Trophoblast cell (in vitro differentiated cells and primary cell): ENCODE results near the gene IFT80.
A peak's percentile ranks its signal among the peaks of the same experiment; 100 is the strongest.

Source experiments
- DNase-seq, 2 donors: peaks; one replicate each; pipeline ENCODE4 v3.0.0-alpha.2; 2016
- H2AFZ ChIP-seq: 2 replicates; pipeline ENCODE4 v1.6.1; 2013; ENCODE audit warnings: low read length, moderate library complexity, mild to moderate bottlenecking; ENCODE audit not compliant: insufficient read depth, poor library complexity
- H2AK5ac ChIP-seq: 2 replicates; pipeline ENCODE4 v1.6.1; 2013; ENCODE audit warnings: mild to moderate bottlenecking, low read length
- H2BK120ac ChIP-seq: 2 replicates; pipeline ENCODE4 v1.6.1; 2013; ENCODE audit warnings: low read length, mild to moderate bottlenecking, moderate library complexity; ENCODE audit not compliant: insufficient read depth, poor library complexity
- H2BK12ac ChIP-seq: 2 replicates; pipeline ENCODE4 v1.6.1; 2013; ENCODE audit warnings: mild to moderate bottlenecking, low read length, moderate library complexity
- H2BK5ac ChIP-seq: 2 replicates; pipeline ENCODE4 v1.6.1; 2013; ENCODE audit warnings: low read length, low read depth, moderate library complexity, mild to moderate bottlenecking; ENCODE audit not compliant: poor library complexity
- H3K14ac ChIP-seq: 2 replicates; pipeline ENCODE4 v1.6.1; 2013; ENCODE audit warnings: mild to moderate bottlenecking, low read length
- H3K18ac ChIP-seq: 2 replicates; pipeline ENCODE4 v1.6.1; 2013; ENCODE audit warnings: mild to moderate bottlenecking, low read length
- H3K23ac ChIP-seq: 2 replicates; pipeline ENCODE4 v1.6.1; 2013; ENCODE audit warnings: low read length
- H3K27ac ChIP-seq: 2 replicates; pipeline ENCODE4 v1.5.1; 2013; ENCODE audit warnings: low read depth, mild to moderate bottlenecking, inconsistent platforms, low read length, moderate library complexity
- H3K27me3 ChIP-seq: 2 replicates; pipeline ENCODE4 v1.6.1; 2013; ENCODE audit warnings: inconsistent platforms, mild to moderate bottlenecking, low read length, moderate library complexity; ENCODE audit not compliant: insufficient read depth
- H3K36me3 ChIP-seq, 2 experiments: 1 replicate in 1 of 2; 2 replicates in 1 of 2; pipeline ENCODE4 v1.6.1; 2013; ENCODE audit warnings: low read length in 2 of 2, mild to moderate bottlenecking in 2 of 2, moderate library complexity in 1 of 2; ENCODE audit not compliant: insufficient read depth in 2 of 2, control insufficient read depth in 1 of 2
- H3K4ac ChIP-seq: 2 replicates; pipeline ENCODE4 v1.6.1; 2013; ENCODE audit warnings: low read depth, mild to moderate bottlenecking, low read length, moderate library complexity
- H3K4me1 ChIP-seq, 2 experiments: 1 replicate in 1 of 2; 2 replicates in 1 of 2; pipeline ENCODE4 v1.6.1; 2013; ENCODE audit warnings: low read length in 2 of 2, mild to moderate bottlenecking in 2 of 2, moderate library complexity in 1 of 2; ENCODE audit not compliant: insufficient read depth in 2 of 2, control insufficient read depth in 1 of 2
- H3K4me2 ChIP-seq: 2 replicates; pipeline ENCODE4 v1.6.1; 2013; ENCODE audit warnings: inconsistent platforms, mild to moderate bottlenecking, low read length, moderate library complexity
- H3K4me3 ChIP-seq: 2 replicates; pipeline ENCODE4 v1.5.1; 2013; ENCODE audit warnings: mild to moderate bottlenecking, low read depth, low read length, inconsistent platforms
- H3K79me1 ChIP-seq: one replicate; pipeline ENCODE4 v1.6.1; 2013; ENCODE audit warnings: low read length
- H3K79me2 ChIP-seq: 2 replicates; pipeline ENCODE4 v1.6.1; 2013; ENCODE audit warnings: low read length, mild to moderate bottlenecking; ENCODE audit not compliant: control insufficient read depth, insufficient read depth, poor library complexity
- H3K9ac ChIP-seq: 2 replicates; pipeline ENCODE4 v1.6.1; 2013; ENCODE audit warnings: mild to moderate bottlenecking, low read length
- H3K9me3 ChIP-seq: 2 replicates; pipeline ENCODE4 v1.6.1; 2013; ENCODE audit warnings: low read depth, mild to moderate bottlenecking, control low read depth, inconsistent platforms, low read length; ENCODE audit not compliant: insufficient read depth
- H4K12ac ChIP-seq: 2 replicates; pipeline ENCODE4 v1.6.1; 2013; ENCODE audit warnings: low read depth, mild to moderate bottlenecking, low read length, moderate library complexity
- H4K8ac ChIP-seq: 2 replicates; pipeline ENCODE4 v1.6.1; 2013; ENCODE audit warnings: low read depth, mild to moderate bottlenecking, low read length, moderate library complexity
- H4K91ac ChIP-seq: one replicate; pipeline ENCODE4 v1.6.1; 2013; ENCODE audit warnings: low read depth, mild to moderate bottlenecking, low read length, moderate library complexity
- WGBS: extraction: QIAGEN DNeasy Blood & Tissue Kit; methylation state at CpG from one replicate; pipeline ENCODE4 v1.1.7; 2013; ENCODE audit warnings: missing lambda C conversion rate; ENCODE audit not compliant: insufficient read length, insufficient coverage; ENCODE audit errors: extremely low coverage; 5-methylcytosine and 5-hydroxymethylcytosine counted together

Gene IFT80

DNA sequence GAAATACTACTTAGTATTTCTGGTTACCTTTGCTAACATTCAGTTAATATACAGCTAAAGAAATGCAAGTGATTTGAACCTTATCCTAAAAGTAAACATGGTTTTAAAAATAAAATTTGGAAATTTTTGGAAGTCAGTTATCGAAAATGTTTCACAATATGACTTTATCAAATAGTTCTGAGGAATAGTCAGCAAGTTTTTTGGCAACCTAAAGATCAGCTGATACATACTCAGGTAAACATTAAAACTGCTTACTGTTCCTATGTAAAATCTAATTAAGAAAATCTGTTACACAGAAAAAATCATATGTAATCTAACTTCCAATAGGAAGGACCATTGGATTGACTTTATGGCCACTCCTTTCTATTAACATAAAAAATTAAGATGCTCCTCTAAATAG lies 24.1 kb downstream of the IFT80 start:
- no CpG with 5 or more reads among the region's 1 CpG for WGBS
- DNase-seq, result no peak
- no peaks in the 10 kb centered on the region for H3K79me1 ChIP-seq

GRCh38 chr3:160374472-160374871 lies 24.6 kb downstream of the IFT80 start:
- Histone ChIP-seq H3K18ac (no peak overlapping the region), H3K27ac (no peak overlapping the region), H3K9me3 (no peaks in the 10 kb centered on the region), H4K12ac (no peak overlapping the region), H2AFZ (no peak overlapping the region), H4K91ac (no peak overlapping the region), H3K14ac (no peak overlapping the region), H3K79me2 (no peaks in the 10 kb centered on the region), H3K23ac (no peak overlapping the region), H3K4me2 (no peak overlapping the region), H2AK5ac (no peak overlapping the region), H3K36me3 (peaks cover 2% of the 10 kb centered on the region in 2 experiments), H3K27me3 (no peaks in the 10 kb centered on the region), H4K8ac (no peak overlapping the region), H2BK12ac (no peak overlapping the region), H2BK120ac (no peak overlapping the region), H3K4ac (no peak overlapping the region), H2BK5ac (no peak overlapping the region), H3K79me1 (no peaks in the 10 kb centered on the region), H3K4me1 (no peaks in the 10 kb centered on the region), H3K9ac (no peak overlapping the region), H3K4me3 (no peak overlapping the region)
- peak in 1 of 2 donors; percentile 34 for DNase-seq
- no CpG with 5 or more reads among the region's 2 CpGs for WGBS

More for the DNA sequence above, 24.1 kb downstream of the IFT80 start:
- Histone ChIP-seq H2BK5ac (no peak overlapping the region), H3K23ac (no peak overlapping the region), H3K27me3 (no peaks in the 10 kb centered on the region), H2AFZ (no peak overlapping the region), H2BK120ac (no peak overlapping the region), H3K9me3 (no peaks in the 10 kb centered on the region), H4K8ac (no peak overlapping the region), H3K9ac (no peak overlapping the region), H2BK12ac (no peak overlapping the region), H3K79me2 (no peaks in the 10 kb centered on the region), H3K4me3 (no peak overlapping the region), H3K18ac (no peak overlapping the region), H3K4ac (no peak overlapping the region), H3K36me3 (peaks cover 2% of the 10 kb centered on the region in 2 experiments), H3K4me2 (no peak overlapping the region), H4K91ac (no peak overlapping the region), H3K27ac (no peak overlapping the region), H3K14ac (no peak overlapping the region), H2AK5ac (no peak overlapping the region), H3K4me1 (peaks cover under 1% of the 10 kb centered on the region in 2 experiments), H4K12ac (no peak overlapping the region)

DNA sequence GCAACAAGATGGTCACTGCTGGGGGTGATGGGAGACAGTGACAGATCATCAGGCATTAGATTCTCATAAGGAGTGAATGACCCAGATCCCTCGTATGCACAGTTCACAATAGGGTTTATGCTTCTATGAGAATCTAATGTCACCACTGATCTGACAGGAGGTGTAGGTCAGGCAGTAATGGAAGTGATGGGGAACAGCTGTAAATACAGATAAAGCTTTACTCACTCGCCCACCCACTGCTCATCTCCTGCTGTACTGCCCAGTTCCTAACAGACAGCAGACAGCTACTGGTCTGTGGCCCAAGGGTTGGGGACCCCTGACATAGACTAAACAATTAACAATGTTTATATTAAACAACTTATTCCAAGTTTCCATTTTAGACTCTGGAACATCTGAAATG lies 25.4 kb downstream of the IFT80 start:
- Histone ChIP-seq H3K18ac (no peak overlapping the region), H2AK5ac (no peak overlapping the region), H2BK12ac (no peak overlapping the region), H2BK120ac (no peak overlapping the region), H3K79me1 (no peaks in the 10 kb centered on the region), H3K4me1 (no peaks in the 10 kb centered on the region), H3K27me3 (no peaks in the 10 kb centered on the region), H4K12ac (no peak overlapping the region), H3K14ac (no peak overlapping the region), H3K9ac (no peak overlapping the region), H4K8ac (no peak overlapping the region), H2BK5ac (no peak overlapping the region), H2AFZ (no peak overlapping the region), H3K36me3 (peaks cover 2% of the 10 kb centered on the region in 2 experiments), H4K91ac (no peak overlapping the region), H3K4me3 (no peak overlapping the region), H3K27ac (no peak overlapping the region), H3K23ac (no peak overlapping the region), H3K9me3 (no peaks in the 10 kb centered on the region), H3K4me2 (no peak overlapping the region), H3K4ac (no peak overlapping the region), H3K79me2 (no peaks in the 10 kb centered on the region)
- DNase-seq, result no peak
- no CpG with 5 or more reads among the region's 2 CpGs for WGBS

DNA sequence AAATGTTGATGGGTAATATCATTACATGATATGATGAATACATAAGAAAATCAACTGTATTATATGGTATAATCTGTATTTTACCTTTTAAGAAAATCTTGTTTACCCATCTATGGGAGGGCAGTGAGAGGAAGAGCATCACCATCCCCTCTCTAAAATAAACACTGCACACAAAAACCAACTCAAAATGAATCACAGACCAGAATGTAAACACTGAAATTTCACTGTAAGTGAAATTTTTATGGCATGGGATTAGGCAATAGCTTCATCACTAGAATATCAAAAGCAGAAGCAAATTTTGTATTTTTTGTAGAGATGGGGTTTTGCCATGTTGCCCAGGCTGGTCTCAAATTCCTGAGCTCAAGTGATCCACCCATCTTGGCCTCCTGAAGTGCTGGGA lies 26.2 kb downstream of the IFT80 start:
- H3K36me3 ChIP-seq, result peaks cover 2% of the 10 kb centered on the region in 2 experiments
- no peak overlapping the region for H3K9ac ChIP-seq
- H2BK12ac ChIP-seq, result no peak overlapping the region
- no peak overlapping the region for H3K27ac ChIP-seq
- H2AFZ ChIP-seq, result no peak overlapping the region
- H3K4me1 ChIP-seq, result no peaks in the 10 kb centered on the region
- H3K14ac ChIP-seq, result no peak overlapping the region
- no peak overlapping the region for H4K91ac ChIP-seq
- no peak overlapping the region for H2AK5ac ChIP-seq
- no peak overlapping the region for H3K4ac ChIP-seq
- H2BK120ac ChIP-seq, result no peak overlapping the region
- no peaks in the 10 kb centered on the region for H3K9me3 ChIP-seq
- H4K12ac ChIP-seq, result no peak overlapping the region
- no peak overlapping the region for H3K4me2 ChIP-seq
- no peaks in the 10 kb centered on the region for H3K27me3 ChIP-seq
- H3K23ac ChIP-seq, result no peak overlapping the region
- no peaks in the 10 kb centered on the region for H3K79me1 ChIP-seq
- DNase-seq, result no peak
- H3K79me2 ChIP-seq, result no peaks in the 10 kb centered on the region
- no peak overlapping the region for H4K8ac ChIP-seq
- no peak overlapping the region for H3K18ac ChIP-seq
- H3K4me3 ChIP-seq, result no peak overlapping the region
- no peak overlapping the region for H2BK5ac ChIP-seq
